Keratinocyte (primary cell): Measurements from ENCODE around the gene TET1. TPM values are rescaled to one million over a fixed set of nuclear protein-coding genes. Genes with fewer than 3 reads are reported as not detected.
"Not testable (repeated sequence)": the region's sequence is repeated elsewhere in the genome, so short reads cannot be mapped to it uniquely, and the experiment has no call there.

ENCODE experiments used
- DNase-seq: peaks from one replicate; pipeline ENCODE4 v3.0.0-alpha.2; 2011; ENCODE audit warnings: low read depth, missing footprints, low spot score
- FAIRE-seq: peaks from 2 replicates; lab custom pipeline; 2011; peaks lifted over from hg19 to GRCh38; lab: Jason Lieb, UNC
- H2AFZ ChIP-seq: 2 replicates; pipeline ENCODE4 v1.6.0; 2012; ENCODE audit warnings: low read length, control low read depth, inconsistent platforms; ENCODE audit not compliant: control insufficient read depth
- H3K27ac ChIP-seq: 2 replicates; pipeline ENCODE4 v1.5.1; 2011; ENCODE audit warnings: low read length; ENCODE audit not compliant: control insufficient read depth, insufficient read depth
- H3K27me3 ChIP-seq: 3 replicates; pipeline ENCODE4 v1.6.0; 2011; ENCODE audit warnings: low read length; ENCODE audit not compliant: control insufficient read depth, insufficient read depth; ENCODE audit errors: extremely low read depth
- H3K36me3 ChIP-seq, 2 experiments: 2 replicates in 1 of 2; 3 replicates in 1 of 2; pipeline ENCODE4 v1.5.1; 2011; ENCODE audit warnings: low read length in 2 of 2, mild to moderate bottlenecking in 1 of 2; ENCODE audit not compliant: control insufficient read depth in 2 of 2, insufficient read depth in 2 of 2; ENCODE audit errors: extremely low read depth in 1 of 2
- H3K4me1 ChIP-seq: 3 replicates; pipeline ENCODE4 v1.5.1; 2011; ENCODE audit warnings: low read length; ENCODE audit not compliant: control insufficient read depth, insufficient read depth; ENCODE audit errors: extremely low read depth
- H3K4me2 ChIP-seq: 3 replicates; pipeline ENCODE4 v1.6.0; 2011; ENCODE audit warnings: low read depth, low read length; ENCODE audit not compliant: control insufficient read depth, insufficient read depth; ENCODE audit errors: extremely low read depth
- H3K4me3 ChIP-seq, 3 experiments: fragments of 200-600 bp in 1 of 3; sonication (generic) in 1 of 3; 2 replicates in 2 of 3; 3 replicates in 1 of 3; pipeline ENCODE4 v1.5.1; 2011 to 2016; ENCODE audit warnings: low read length in 3 of 3, mild to moderate bottlenecking in 3 of 3, control low read depth in 2 of 3, inconsistent platforms in 1 of 3, low read depth in 1 of 3, mixed read lengths in 1 of 3, mixed run types in 1 of 3, moderate library complexity in 1 of 3; ENCODE audit not compliant: control insufficient read depth in 2 of 3, insufficient read depth in 2 of 3; ENCODE audit errors: extremely low read depth in 1 of 3
- H3K79me2 ChIP-seq: 2 replicates; pipeline ENCODE4 v1.6.0; 2012; ENCODE audit warnings: low read length; ENCODE audit not compliant: control insufficient read depth, insufficient read depth
- H3K9ac ChIP-seq: 3 replicates; pipeline ENCODE4 v1.6.0; 2011; ENCODE audit warnings: low read length; ENCODE audit not compliant: control insufficient read depth, insufficient read depth; ENCODE audit errors: extremely low read depth
- H3K9me1 ChIP-seq: 3 replicates; pipeline ENCODE4 v1.6.0; 2011; ENCODE audit warnings: low read length; ENCODE audit not compliant: control insufficient read depth, insufficient read depth; ENCODE audit errors: extremely low read depth
- H3K9me3 ChIP-seq: 2 replicates; pipeline ENCODE4 v1.5.1; 2012; ENCODE audit warnings: low read depth, low read length; ENCODE audit not compliant: control insufficient read depth
- H4K20me1 ChIP-seq: 3 replicates; pipeline ENCODE4 v1.6.0; 2011; ENCODE audit warnings: low read length; ENCODE audit not compliant: control insufficient read depth, insufficient read depth; ENCODE audit errors: extremely low read depth
- CTCF ChIP-seq, 3 experiments: IDR thresholded peaks in 1 of 3; conservative IDR thresholded peaks in 1 of 3; optimal IDR thresholded peaks in 1 of 3; 2 replicates in 2 of 3; 3 replicates in 1 of 3; pipeline versions ENCODE3 to v1.5.1; 2011; ENCODE audit warnings: low read length in 3 of 3, mild to moderate bottlenecking in 3 of 3, moderate library complexity in 2 of 3, control low read depth in 1 of 3, inconsistent platforms in 1 of 3; ENCODE audit not compliant: insufficient read depth in 2 of 3; ENCODE audit errors: extremely low read depth in 1 of 3
- EZH2 ChIP-seq: IDR thresholded peaks from one replicate; pipeline ENCODE4 v1.6.1; 2012; ENCODE audit warnings: inconsistent platforms, mild to moderate bottlenecking, low read length, moderate library complexity
- dilution Hi-C: fragments of 300-500 bp; cut with MboI; formaldehyde crosslinking; loops from one replicate; pipeline ENCODE4 v1.7.0; 2020; ENCODE audit warnings: low sequenced_read_pairs; ENCODE audit not compliant: extremely low pct_ligation_motif_present
- polyA plus RNA-seq, 5 experiments: library from polyadenylated mRNA; depleted of rRNA in 3 of 5; stranded (reverse) in 3 of 5; stranded (forward) in 1 of 5; unstranded in 1 of 5; fragments of >200 nt; gene quantifications; 1 replicate in 1 of 5; 2 replicates in 3 of 5; 3 replicates in 1 of 5; pipeline versions ENCODE4 v1.2.1 to v1.2.3, GENCODE V29; 2011 to 2012; ENCODE audit warnings: missing spikeins in 2 of 5, low read depth in 1 of 5, low replicate concordance in 1 of 5

TET1 gene
- polyA plus RNA-seq, 1 donor (not counting 4 experiments of a cell fraction or from before 2014, with no cell fraction given): 0.08 TPM

- no peaks in the 10 kb centered on the region for H3K79me2 ChIP-seq
- TF ChIP-seq EZH2 (no peak), CTCF (optimal IDR thresholded peaks at IDR 0.05 in 1 of 3, IDR thresholded peaks at IDR 0.05 in 1 of 3, conservative IDR thresholded peaks at IDR 0.05 in 1 of 3; ENCODE audit: extremely low read depth in 1 of 3, insufficient read depth in 2 of 3, low read length in 3 of 3) (no peak)
- H3K27ac ChIP-seq: no peak overlapping the region
- FAIRE-seq (no peak), DNase-seq (no peak)
- H3K36me3 ChIP-seq: no peaks in the 10 kb centered on the region
- no peak overlapping the region for H3K9ac ChIP-seq
- no peaks in the 10 kb centered on the region for H3K9me3 ChIP-seq
- H2AFZ ChIP-seq: no peak overlapping the region
- H3K9me1 ChIP-seq: no peaks in the 10 kb centered on the region
- dilution Hi-C loops: no loop called here
- no peaks in the 10 kb centered on the region for H4K20me1 ChIP-seq
- H3K4me2 ChIP-seq: no peak overlapping the region
- no peak overlapping the region for H3K4me3 ChIP-seq
- no peaks in the 10 kb centered on the region for H3K27me3 ChIP-seq
- H3K4me1 ChIP-seq: no peaks in the 10 kb centered on the region
These were observed 76.2 kb downstream of the TET1 start for GRCh38 chr10:68636335-68636734.

GRCh38 chr10:68643550-68643949, 83.4 kb downstream of the TET1 start:
- H3K4me2 ChIP-seq, DNase-seq, H3K9ac ChIP-seq, FAIRE-seq, H4K20me1 ChIP-seq, dilution Hi-C loops, H2AFZ ChIP-seq, H3K27ac ChIP-seq, H3K4me3 ChIP-seq, H3K9me3 ChIP-seq, H3K27me3 ChIP-seq, H3K9me1 ChIP-seq, H3K79me2 ChIP-seq, H3K36me3 ChIP-seq: not testable (repeated sequence)
- peaks cover 11% of the 10 kb centered on the region for H3K4me1 ChIP-seq

GRCh38 chr10:68647672-68648341, 87.7 kb downstream of the TET1 start:
- DNase-seq (no peak), FAIRE-seq (peak; percentile 65)
- H3K4me1 ChIP-seq: peaks cover 22% of the 10 kb centered on the region
- no peak overlapping the region for H3K4me3 ChIP-seq
- H3K27ac ChIP-seq: peak overlapping the region; percentile 71
- no peaks in the 10 kb centered on the region for H3K27me3 ChIP-seq
- H3K9me3 ChIP-seq: no peaks in the 10 kb centered on the region
- H3K36me3 ChIP-seq: no peaks in the 10 kb centered on the region
- H4K20me1 ChIP-seq: no peaks in the 10 kb centered on the region
- peak overlapping the region; percentile 22 for H3K4me2 ChIP-seq
- no peak overlapping the region for H3K9ac ChIP-seq
- TF ChIP-seq CTCF (optimal IDR thresholded peaks at IDR 0.05 in 1 of 3, IDR thresholded peaks at IDR 0.05 in 1 of 3, conservative IDR thresholded peaks at IDR 0.05 in 1 of 3; ENCODE audit: extremely low read depth in 1 of 3, insufficient read depth in 2 of 3, low read length in 3 of 3) (no peak), EZH2 (no peak)
- H2AFZ ChIP-seq: no peak overlapping the region
- dilution Hi-C loops: no loop called here
- H3K9me1 ChIP-seq: no peaks in the 10 kb centered on the region
- no peaks in the 10 kb centered on the region for H3K79me2 ChIP-seq
